GM23338 (cell line): ENCODE results near the gene GNL2. TPM values are rescaled to one million over a fixed set of nuclear protein-coding genes. Genes with fewer than 3 reads are reported as not detected.

Experiments
- ATAC-seq: fragments of 200-7000 bp; cut with Tn5 transposase; 3 replicates; pipeline ENCODE4 v1.9.1; 2020
- DNase-seq: peaks from one replicate; pipeline ENCODE4 v3.0.0-alpha.2; 2015; ENCODE audit warnings: low spot score
- H2AFZ ChIP-seq: fragments of 200-600 bp; sonication (generic); 2 replicates; pipeline ENCODE4 v1.8.0; 2016; ENCODE audit warnings: antibody characterized with exemption, mild to moderate bottlenecking, moderate library complexity
- H3F3A ChIP-seq: fragments of 200-600 bp; sonication (generic); replicated peaks from 2 replicates; pipeline ENCODE4 v1.8.0; 2017; ENCODE audit warnings: antibody characterized with exemption, mixed run types, low read depth
- H3K27ac ChIP-seq: fragments of 200-600 bp; sonication (generic); 2 replicates; pipeline ENCODE4 v1.6.1; 2016; ENCODE audit warnings: low read depth
- H3K27me3 ChIP-seq: fragments of 200-600 bp; sonication (generic); 2 replicates; pipeline ENCODE4 v1.8.0; 2016; ENCODE audit warnings: mild to moderate bottlenecking, mixed run types, moderate library complexity; ENCODE audit not compliant: insufficient read depth
- H3K36me3 ChIP-seq: fragments of 200-600 bp; sonication (generic); 2 replicates; pipeline ENCODE4 v1.8.0; 2016; ENCODE audit warnings: mild to moderate bottlenecking; ENCODE audit not compliant: insufficient read depth
- H3K4me1 ChIP-seq: fragments of 200-600 bp; sonication (generic); 2 replicates; pipeline ENCODE4 v1.8.0; 2016; ENCODE audit warnings: mild to moderate bottlenecking, moderate library complexity; ENCODE audit not compliant: insufficient read depth
- H3K4me2 ChIP-seq: fragments of 200-600 bp; sonication (generic); 2 replicates; pipeline ENCODE4 v1.7.1; 2017; ENCODE audit warnings: mixed run types
- H3K4me3 ChIP-seq: fragments of 200-600 bp; sonication (generic); 2 replicates; pipeline ENCODE4 v1.6.1; 2016; ENCODE audit warnings: mixed run types
- H3K79me2 ChIP-seq: fragments of 200-600 bp; sonication (generic); replicated peaks from 2 replicates; pipeline ENCODE4 v1.8.0; 2017; ENCODE audit warnings: mild to moderate bottlenecking; ENCODE audit not compliant: insufficient read depth
- H3K9me2 ChIP-seq: fragments of 200-600 bp; sonication (generic); 2 replicates; pipeline ENCODE4 v1.8.0; 2017; ENCODE audit not compliant: insufficient read depth
- H4K20me1 ChIP-seq: fragments of 200-600 bp; sonication (generic); replicated peaks from 2 replicates; pipeline ENCODE4 v1.8.0; 2017; ENCODE audit warnings: mild to moderate bottlenecking; ENCODE audit not compliant: insufficient read depth
- H3K27ac Mint-ChIP-seq: 2 replicates; pipeline ENCODE4 v1.8.0; 2020; ENCODE audit warnings: inconsistent platforms, mild to moderate bottlenecking, moderate library complexity, mixed read lengths
- H3K27me3 Mint-ChIP-seq: 3 replicates; pipeline ENCODE4 v1.8.0; 2022; ENCODE audit warnings: low read depth, mild to moderate bottlenecking, moderate library complexity, mixed read lengths, inconsistent platforms; ENCODE audit not compliant: insufficient read depth, poor library complexity
- H3K36me3 Mint-ChIP-seq: 3 replicates; pipeline ENCODE4 v1.8.0; 2021; ENCODE audit warnings: low read depth, mild to moderate bottlenecking, inconsistent platforms, moderate library complexity, mixed read lengths
- H3K4me1 Mint-ChIP-seq: 3 replicates; pipeline ENCODE4 v1.8.0; 2020; ENCODE audit warnings: mild to moderate bottlenecking, inconsistent platforms, mixed read lengths
- H3K4me3 Mint-ChIP-seq: 3 replicates; pipeline ENCODE4 v1.8.0; 2021; ENCODE audit warnings: moderate library complexity, mild to moderate bottlenecking, inconsistent platforms, mixed read lengths
- H3K9me3 Mint-ChIP-seq: 3 replicates; pipeline ENCODE4 v1.8.0; 2020; ENCODE audit warnings: moderate library complexity, mild to moderate bottlenecking, inconsistent platforms, mixed read lengths
- CREB1 ChIP-seq: fragments of 250-450 bp; sonication (Bioruptor Pico); IDR thresholded peaks from 2 replicates; pipeline ENCODE4 v1.5.0; 2020; ENCODE audit warnings: low read depth, mild to moderate bottlenecking, moderate library complexity
- ETS1 ChIP-seq: IDR thresholded peaks from 2 replicates; pipeline ENCODE4 v1.6.1; 2016; ENCODE audit warnings: antibody characterized with exemption
- EZH2 ChIP-seq: fragments of 200-600 bp; sonication (generic); IDR thresholded peaks from one replicate; pipeline ENCODE4 v1.8.0; 2017; ENCODE audit warnings: antibody characterized with exemption, mild to moderate bottlenecking, low read depth; ENCODE audit not compliant: unreplicated experiment
- EZH2phosphoT487 ChIP-seq: fragments of 200-600 bp; sonication (generic); IDR thresholded peaks from one replicate; pipeline ENCODE4 v1.8.1; 2018; ENCODE audit warnings: antibody characterized with exemption; ENCODE audit not compliant: unreplicated experiment
- NANOG ChIP-seq: IDR thresholded peaks from 2 replicates; pipeline ENCODE4 v1.6.1; 2016; ENCODE audit warnings: antibody characterized with exemption, borderline replicate concordance
- POLR2AphosphoS5 ChIP-seq: IDR thresholded peaks from 2 replicates; pipeline ENCODE4 v1.6.1; 2016; ENCODE audit warnings: antibody characterized with exemption, low read depth
- REST ChIP-seq: IDR thresholded peaks from one replicate; pipeline ENCODE4 v1.6.1; 2018; ENCODE audit warnings: antibody characterized with exemption; ENCODE audit not compliant: unreplicated experiment
- STAT1 ChIP-seq: IDR thresholded peaks from one replicate; pipeline ENCODE4 v1.6.1; 2016; ENCODE audit warnings: antibody characterized with exemption; ENCODE audit not compliant: unreplicated experiment
- ZNF331 ChIP-seq: fragments of 250-450 bp; sonication (Bioruptor Pico); IDR thresholded peaks from 2 replicates; pipeline ENCODE4 v1.5.0; 2020; ENCODE audit warnings: low read depth, mild to moderate bottlenecking, moderate library complexity
- polyA plus RNA-seq: library from polyadenylated mRNA; unstranded; fragments of >200 nt; fragmentation: Nextera tagmentation; extraction: Ambion mirVana; gene quantifications from 2 replicates; pipeline ENCODE4 v1.2.1, GENCODE V29; 2016
- total RNA-seq: library from RNA; depleted of rRNA; stranded (reverse); fragments of >200 nt; shearing (Covaris generic); gene quantifications from 2 replicates; pipeline ENCODE4 v1.2.3, GENCODE V29; 2014

The GNL2 gene
- total and polyA plus RNA-seq, 2 experiments from 2014 or later = 78.4 to 121 TPM

- peaks cover 40% of the 10 kb centered on the region for H3K79me2 ChIP-seq
- H3K27ac ChIP-seq = 0 out of 2 replicates have a peak within 1 kb of the TSS, but pooled peaks have one; percentile 16
- peak within 1 kb of the TSS; percentile 24; the same call in 1 of the 2 replicates for H2AFZ ChIP-seq
- peak within 1 kb of the TSS; percentile 94 for H3K27ac Mint-ChIP-seq
- no peaks in the 10 kb centered on the region for H3K36me3 ChIP-seq
- peaks cover 20% of the 10 kb centered on the region for H4K20me1 ChIP-seq
- peak; percentile 83 for ATAC-seq
- no peaks in the 10 kb centered on the region for H3F3A ChIP-seq
- TF ChIP-seq REST (no peak), POLR2AphosphoS5 (peak; percentile 68), ETS1 (peak; percentile 89), CREB1 (peak; percentile 86)
- peak within 1 kb of the TSS; percentile 91 for H3K4me3 ChIP-seq
- H3K4me3 Mint-ChIP-seq = peak within 1 kb of the TSS; percentile 98
- peaks cover 10% of the 10 kb centered on the region; the same call in 1 of the 2 replicates for H3K4me1 ChIP-seq
- peaks cover 19% of the 10 kb centered on the region for H3K36me3 Mint-ChIP-seq
- peaks cover 5% of the 10 kb centered on the region; the same call in 1 of the 2 replicates for H3K9me2 ChIP-seq
- DNase-seq = peak; percentile 97
- H3K27me3 ChIP-seq = no peaks in the 10 kb centered on the region
- peaks cover 27% of the 10 kb centered on the region for H3K4me1 Mint-ChIP-seq
- H3K9me3 Mint-ChIP-seq = peaks cover 6% of the 10 kb centered on the region; the same call in 2 of the 3 replicates
- peak within 1 kb of the TSS; percentile 99 for H3K4me2 ChIP-seq
- H3K27me3 Mint-ChIP-seq = peaks cover 18% of the 10 kb centered on the region
Observed at GRCh38 chr1:37553927-37554808, 41.6 kb downstream of the GNL2 start, which contains the start of gene SNIP1. Gene SNIP1 (minus strand): TSS chr1:37554293. CDS start chr1:37554229, 64 bp downstream.

GRCh38 chr1:37553598-37553926 lies 42.2 kb downstream of the GNL2 start:
- Histone ChIP-seq H3F3A (no peaks in the 10 kb centered on the region), H3K4me2 (peak overlapping the region; percentile 99), H3K79me2 (peaks cover 46% of the 10 kb centered on the region), H4K20me1 (peaks cover 20% of the 10 kb centered on the region), H3K36me3 (peaks cover 3% of the 10 kb centered on the region; the same call in 1 of the 2 replicates), H3K4me1 (peaks cover 10% of the 10 kb centered on the region; the same call in 1 of the 2 replicates), H2AFZ (peak overlapping the region; percentile 24; the same call in 1 of the 2 replicates), H3K27ac (no peak overlapping the region), H3K27me3 (no peaks in the 10 kb centered on the region), H3K4me3 (peak overlapping the region; percentile 91), H3K9me2 (peaks cover 5% of the 10 kb centered on the region; the same call in 1 of the 2 replicates)
- Mint-ChIP-seq H3K36me3 (peaks cover 25% of the 10 kb centered on the region), H3K27ac (0 out of 2 replicates have a peak overlapping the region, but pooled peaks have one; percentile 14), H3K4me3 (peak overlapping the region; percentile 98), H3K27me3 (peaks cover 18% of the 10 kb centered on the region), H3K9me3 (peaks cover 6% of the 10 kb centered on the region; the same call in 2 of the 3 replicates), H3K4me1 (peaks cover 27% of the 10 kb centered on the region)
- DNase-seq = peak; percentile 16
- no peak for ATAC-seq
- no peak for TF ChIP-seq CREB1
- no peak for TF ChIP-seq STAT1
- no peak for TF ChIP-seq NANOG
- no peak for TF ChIP-seq EZH2
- no peak for TF ChIP-seq ZNF331 (CRISPR knock-in tag)
- TF ChIP-seq EZH2phosphoT487 = no peak
